Aorta (tissue), 5 donors: ENCODE data around the gene GBX1. TPM values are rescaled to one million over a fixed set of nuclear protein-coding genes. Genes with fewer than 3 reads are reported as not detected.

ENCODE experiments used
- ATAC-seq: fragments of 200-7000 bp; cut with Tn5 transposase; one replicate; pipeline ENCODE4 v1.9.1; 2022; ENCODE audit warnings: moderate library complexity; ENCODE audit not compliant: low FRiP score
- DNase-seq, 2 donors: peaks; one replicate each; pipeline ENCODE4 v3.0.0-alpha.2; 2020
- H3K27ac ChIP-seq, 2 donors: one replicate each; pipeline ENCODE4 v1.5.1; 2013; ENCODE audit warnings: low read length in 2 of 2, mild to moderate bottlenecking in 2 of 2, moderate library complexity in 2 of 2, control low read depth in 1 of 2, inconsistent platforms in 1 of 2, low read depth in 1 of 2
- H3K27me3 ChIP-seq, 2 donors: one replicate each; pipeline ENCODE4 v1.6.1; 2013; ENCODE audit warnings: control low read depth in 1 of 2, low read length in 1 of 2, mild to moderate bottlenecking in 1 of 2, moderate library complexity in 1 of 2; ENCODE audit not compliant: insufficient read depth in 2 of 2, control insufficient read depth in 1 of 2
- H3K36me3 ChIP-seq, 2 donors: one replicate each; pipeline ENCODE4 v1.6.1; 2013; ENCODE audit warnings: control low read depth in 1 of 2, low read length in 1 of 2, mild to moderate bottlenecking in 1 of 2; ENCODE audit not compliant: insufficient read depth in 2 of 2, control insufficient read depth in 1 of 2
- H3K4me1 ChIP-seq, 2 donors: one replicate each; pipeline ENCODE4 v1.6.1; 2013; ENCODE audit warnings: low read length in 2 of 2, control low read depth in 1 of 2, mild to moderate bottlenecking in 1 of 2, moderate library complexity in 1 of 2; ENCODE audit not compliant: insufficient read depth in 2 of 2, control insufficient read depth in 1 of 2
- H3K4me3 ChIP-seq, 2 donors: one replicate each; pipeline ENCODE4 v1.5.1; 2013; ENCODE audit warnings: low read length in 2 of 2, control low read depth in 1 of 2, mild to moderate bottlenecking in 1 of 2
- H3K9me3 ChIP-seq: one replicate; pipeline ENCODE4 v1.6.1; 2013; ENCODE audit warnings: mild to moderate bottlenecking, low read length; ENCODE audit not compliant: control insufficient read depth
- WGBS, 2 donors: extraction: QIAGEN DNeasy Blood & Tissue Kit; methylation state at CpG; one replicate each; pipeline ENCODE4 v1.1.7; 2013; 5-methylcytosine and 5-hydroxymethylcytosine counted together
- intact Hi-C, 2 donors: fragments of 100-400 bp; cut with DNase I; formaldehyde crosslinking; loops; one replicate each; pipeline versions ENCODE4 v1.14.2 to v1.15.0; 2022
- polyA plus RNA-seq, 2 donors: library from polyadenylated mRNA; stranded (reverse); fragments of 200-250 nt; gene quantifications; one replicate each; pipeline ENCODE4 v1.2.3, GENCODE V29; 2013
- total RNA-seq, 2 donors: library from RNA; stranded (reverse); fragmentation: NEBNext Ultra II Directional; extraction: Animal tissue kit (Norgen Biotek cat#: 25700); gene quantifications; one replicate each; pipeline ENCODE4 v1.2.1, GENCODE V29; 2021
- donor health status: healthy with polysubstance abuse.
- donor health status: Bipolar disorder and iron deficiency.
- donor health status: DM: no; HTN: no; CAD: no.
- donor health status: DM: no; HTN: no; CAD: no.
- donor health status: DM: yes; HTN: yes; CAD: no.

GBX1 gene
- total and polyA plus RNA-seq, 4 donors = not detected

- Histone ChIP-seq H3K36me3 (peaks cover 0 to 4% of the 10 kb centered on the region in 2 donors), H3K9me3 (no peaks in the 10 kb centered on the region), H3K27me3 (no peaks in the 10 kb centered on the region), H3K27ac (no peak overlapping the region), H3K4me3 (no peak overlapping the region), H3K4me1 (no peaks in the 10 kb centered on the region)
- intact Hi-C loops = no loop called here
- whole genome bisulfite sequencing, 2 donors = 94% methylated on average over 38 of the region's 38 CpGs
- DNase-seq (no peak), ATAC-seq (no peak)
Observed at GRCh38 chr7:151118108-151119054, 49.1 kb downstream of the GBX1 start.

- no peak overlapping the region for H3K27ac ChIP-seq
- no peaks in the 10 kb centered on the region for H3K9me3 ChIP-seq
- DNase-seq (no peak), ATAC-seq (no peak)
- intact Hi-C loops = no loop called here
- peaks cover 0 to 4% of the 10 kb centered on the region in 2 donors for H3K36me3 ChIP-seq
- no peaks in the 10 kb centered on the region for H3K27me3 ChIP-seq
- no peaks in the 10 kb centered on the region for H3K4me1 ChIP-seq
- H3K4me3 ChIP-seq = no peak overlapping the region
- 94% methylated on average over 12 of the region's 12 CpGs for WGBS, 2 donors
Observed at GRCh38 chr7:151117565-151117964, 49.9 kb downstream of the GBX1 start.

GRCh38 chr7:151116603-151117440, 50.7 kb downstream of the GBX1 start:
- Histone ChIP-seq H3K36me3 (peaks cover 0 to 4% of the 10 kb centered on the region in 2 donors), H3K9me3 (no peaks in the 10 kb centered on the region), H3K4me1 (no peaks in the 10 kb centered on the region), H3K27ac (no peak overlapping the region), H3K27me3 (no peaks in the 10 kb centered on the region), H3K4me3 (no peak overlapping the region)
- ATAC-seq (no peak), DNase-seq (no peak)
- intact Hi-C loops = no loop called here
- 94 to 95% methylated on average over 26 to 27 of the region's 27 CpGs for WGBS, 2 donors

DNA sequence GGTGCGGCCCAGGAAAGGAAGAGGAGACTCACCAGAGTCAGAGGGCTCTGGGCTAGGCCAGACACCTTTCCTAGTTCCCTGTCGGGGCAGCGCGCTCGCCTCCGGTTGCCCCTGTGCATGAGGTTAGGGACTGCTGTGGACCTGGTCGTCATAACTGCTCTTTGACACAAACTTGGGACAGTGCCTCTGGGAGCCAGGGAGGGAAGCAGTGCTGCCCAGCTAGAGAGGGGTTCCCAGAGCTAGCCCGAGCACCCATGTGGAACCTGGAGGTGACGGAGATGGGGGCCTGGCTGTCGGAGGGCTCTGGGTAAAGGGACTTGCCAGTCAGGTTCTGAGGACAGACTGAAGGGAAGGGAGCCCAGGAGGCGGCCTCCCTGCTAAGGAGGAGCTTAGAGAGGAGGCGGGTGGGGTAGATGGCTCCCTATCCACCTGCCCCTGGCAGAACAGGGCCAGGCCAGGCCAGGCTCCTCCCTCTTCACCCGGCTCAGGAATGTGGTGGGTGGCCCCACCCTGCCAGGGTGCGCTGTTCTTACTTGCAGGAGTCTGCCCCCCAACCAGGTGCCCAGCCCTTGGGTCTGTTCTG, 51.6 kb downstream of the GBX1 start:
- intact Hi-C loops = no loop called here
- Histone ChIP-seq H3K27me3 (no peaks in the 10 kb centered on the region), H3K27ac (no peak overlapping the region), H3K4me1 (no peaks in the 10 kb centered on the region), H3K4me3 (no peak overlapping the region), H3K36me3 (peaks cover 0 to 4% of the 10 kb centered on the region in 2 donors), H3K9me3 (no peaks in the 10 kb centered on the region)
- WGBS, 2 donors = 84 to 85% methylated on average over 14 of the region's 14 CpGs
- no peak for DNase-seq
- ATAC-seq = no peak

- Histone ChIP-seq H3K4me3 (peak overlapping the region; percentile 17 to 35), H3K36me3 (peaks cover 0 to 4% of the 10 kb centered on the region in 2 donors), H3K9me3 (no peaks in the 10 kb centered on the region), H3K4me1 (no peaks in the 10 kb centered on the region), H3K27ac (no peak overlapping the region), H3K27me3 (no peaks in the 10 kb centered on the region)
- whole genome bisulfite sequencing, 2 donors = 9 to 12% methylated on average over 55 to 114 of the region's 114 CpGs
- intact Hi-C loops = no loop called here
- no peak for ATAC-seq
- DNase-seq = no peak
Observed at GRCh38 chr7:151115121-151115835, 52.2 kb downstream of the GBX1 start.

GRCh38 chr7:151114151-151115090, 53.1 kb downstream of the GBX1 start:
- peaks cover 0 to 2% of the 10 kb centered on the region in 2 donors for H3K36me3 ChIP-seq
- no peaks in the 10 kb centered on the region for H3K27me3 ChIP-seq
- H3K27ac ChIP-seq = no peak overlapping the region
- WGBS, 2 donors = 30 to 53% methylated on average over 55 to 101 of the region's 101 CpGs
- peak overlapping the region; percentile 17 to 35 for H3K4me3 ChIP-seq
- no peaks in the 10 kb centered on the region for H3K9me3 ChIP-seq
- DNase-seq (no peak), ATAC-seq (no peak)
- H3K4me1 ChIP-seq = no peaks in the 10 kb centered on the region
- intact Hi-C loops = loop anchor here (5.0 kb wide), 3 partner anchors 87 to 217 kb away; partner anchors contain the start of gene ABCB8 (in 2 of the 2)

DNA sequence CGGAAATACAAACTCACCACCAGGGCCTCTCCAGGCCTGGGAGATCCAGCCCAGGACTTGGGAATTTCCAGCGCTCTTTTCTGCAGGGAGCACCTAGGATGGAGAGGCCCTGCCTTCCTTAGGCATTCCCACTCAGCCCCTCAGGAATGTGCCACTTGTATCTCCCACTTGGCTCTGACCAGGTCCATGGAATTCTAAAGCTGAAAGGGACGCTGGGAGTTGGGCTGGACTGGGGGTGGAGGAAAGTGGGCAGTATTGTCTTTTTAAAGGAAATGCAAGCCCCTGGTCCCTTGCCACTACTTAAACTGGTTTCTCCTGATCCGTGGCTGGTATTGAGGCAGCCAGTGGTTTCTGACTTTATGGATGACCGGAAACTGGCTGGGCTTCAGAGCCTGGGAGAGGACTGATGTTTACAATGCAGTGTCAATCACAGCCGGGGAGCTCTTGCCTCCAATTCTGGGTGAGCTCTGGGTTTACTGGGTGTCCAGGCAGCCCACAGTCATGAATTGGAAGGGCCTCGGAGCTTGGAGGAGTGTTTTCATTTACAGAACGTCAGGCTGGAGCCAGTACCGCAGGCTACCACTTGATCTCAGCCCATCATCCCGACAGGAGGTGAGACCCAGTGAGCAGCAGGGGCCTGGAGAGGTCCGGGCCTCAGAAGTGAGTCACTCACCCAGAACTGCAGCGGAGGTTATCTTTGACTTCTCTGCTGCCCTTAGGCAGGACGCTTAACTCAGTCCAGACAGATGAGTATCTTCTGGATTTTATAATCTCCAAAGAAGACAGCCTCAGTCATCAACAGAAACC, 53.9 kb downstream of the GBX1 start:
- Histone ChIP-seq H3K4me3 (no peak overlapping the region), H3K9me3 (no peaks in the 10 kb centered on the region), H3K27ac (no peak overlapping the region), H3K36me3 (peaks cover 0 to 2% of the 10 kb centered on the region in 2 donors), H3K27me3 (no peaks in the 10 kb centered on the region), H3K4me1 (no peaks in the 10 kb centered on the region)
- intact Hi-C loops = loop anchor here (5.0 kb wide), 3 partner anchors 86 to 216 kb away; partner anchors contain the start of gene ABCB8 (in 2 of the 2)
- ATAC-seq (no peak), DNase-seq (no peak)
- 91 to 92% methylated on average over 13 of the region's 13 CpGs for WGBS, 2 donors
